Measurements from ENCODE around the gene SKP1. TPM values are rescaled to one million over a fixed set of nuclear protein-coding genes. Genes with fewer than 3 reads are reported as not detected.

The SKP1 gene
- total RNA-seq, 1 experiment from 2014 or later: 411 TPM

DNA sequence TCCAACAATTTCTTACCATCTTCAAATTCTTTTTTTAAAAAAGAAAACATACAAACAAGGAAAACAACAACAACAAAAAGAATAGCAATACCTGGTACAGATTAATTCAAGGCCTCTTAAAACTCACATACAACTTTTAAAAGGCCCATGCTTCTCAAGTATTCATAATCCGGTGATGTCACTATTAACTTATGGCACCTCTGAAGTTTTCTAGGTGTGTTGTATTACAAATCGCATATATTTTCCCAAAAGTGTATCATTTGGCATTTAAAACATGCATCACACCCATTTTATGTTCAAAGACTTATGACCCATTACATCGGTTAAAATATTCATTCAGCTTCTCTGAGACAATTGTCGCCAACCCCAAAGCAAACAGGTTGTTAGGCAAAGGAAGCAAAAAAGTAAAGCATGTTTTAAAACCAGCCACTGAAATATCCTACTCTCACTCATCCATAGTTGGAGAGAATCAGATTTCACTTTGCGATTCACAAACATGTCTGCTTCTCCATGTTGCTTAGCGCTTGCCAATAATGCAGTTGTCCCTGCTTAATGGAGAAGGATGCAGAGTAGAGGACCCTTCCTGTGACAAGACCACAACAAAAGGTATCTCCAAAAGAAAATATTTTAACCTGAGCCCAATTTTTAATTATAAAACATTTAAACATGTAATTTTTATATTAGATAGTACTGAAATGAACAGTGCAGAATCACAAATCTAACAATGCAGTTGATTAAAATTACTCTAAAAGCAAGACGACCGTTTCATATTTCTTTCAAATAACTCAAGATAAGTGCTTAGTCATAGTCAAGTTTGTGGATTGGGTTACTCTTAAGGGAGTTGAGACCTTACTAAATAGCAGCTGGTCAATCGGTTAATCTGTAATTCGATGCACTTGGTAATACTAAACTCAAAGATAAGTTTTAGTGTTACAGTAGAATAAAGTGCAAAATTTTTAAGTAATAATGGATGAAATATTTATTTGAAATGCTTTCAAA lies 1.6 kb downstream of the SKP1 start:
- peak overlapping the region; percentile 97 for H3K4me3 Mint-ChIP-seq (ENCODE audit: low read depth, unreplicated experiment)
- H3K4me1 Mint-ChIP-seq (ENCODE audit: low read depth, unreplicated experiment): peaks cover 32% of the 10 kb centered on the region
- intact Hi-C loops (cut with micrococcal nuclease; ENCODE audit: unreplicated experiment): no loop called here
- no peaks in the 10 kb centered on the region for H3K9me3 Mint-ChIP-seq (ENCODE audit: low read depth, unreplicated experiment)
- H3K27ac Mint-ChIP-seq (ENCODE audit: unreplicated experiment): peak overlapping the region; percentile 98
- BruUV-seq (replicated peaks): TSS peak; percentile 41
- no peak for DNase-seq
- TF ChIP-seq, protein P1, sequence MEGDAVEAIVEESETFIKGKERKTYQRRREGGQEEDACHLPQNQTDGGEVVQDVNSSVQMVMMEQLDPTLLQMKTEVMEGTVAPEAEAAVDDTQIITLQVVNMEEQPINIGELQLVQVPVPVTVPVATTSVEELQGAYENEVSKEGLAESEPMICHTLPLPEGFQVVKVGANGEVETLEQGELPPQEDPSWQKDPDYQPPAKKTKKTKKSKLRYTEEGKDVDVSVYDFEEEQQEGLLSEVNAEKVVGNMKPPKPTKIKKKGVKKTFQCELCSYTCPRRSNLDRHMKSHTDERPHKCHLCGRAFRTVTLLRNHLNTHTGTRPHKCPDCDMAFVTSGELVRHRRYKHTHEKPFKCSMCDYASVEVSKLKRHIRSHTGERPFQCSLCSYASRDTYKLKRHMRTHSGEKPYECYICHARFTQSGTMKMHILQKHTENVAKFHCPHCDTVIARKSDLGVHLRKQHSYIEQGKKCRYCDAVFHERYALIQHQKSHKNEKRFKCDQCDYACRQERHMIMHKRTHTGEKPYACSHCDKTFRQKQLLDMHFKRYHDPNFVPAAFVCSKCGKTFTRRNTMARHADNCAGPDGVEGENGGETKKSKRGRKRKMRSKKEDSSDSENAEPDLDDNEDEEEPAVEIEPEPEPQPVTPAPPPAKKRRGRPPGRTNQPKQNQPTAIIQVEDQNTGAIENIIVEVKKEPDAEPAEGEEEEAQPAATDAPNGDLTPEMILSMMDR (IDR thresholded peaks at IDR 0.05; ENCODE audit: unreplicated experiment): no peak
- peaks cover 78% of the 10 kb centered on the region for H3K36me3 Mint-ChIP-seq (ENCODE audit: insufficient read depth, unreplicated experiment)
- CTCF ChIA-PET: interaction anchor here (1.4 kb wide), 1 partner anchor 51 kb away, joined by 6 read pairs; the partner anchor contains the start of gene PPP2CA
- no peaks in the 10 kb centered on the region for H3K27me3 Mint-ChIP-seq (ENCODE audit: unreplicated experiment)

DNA sequence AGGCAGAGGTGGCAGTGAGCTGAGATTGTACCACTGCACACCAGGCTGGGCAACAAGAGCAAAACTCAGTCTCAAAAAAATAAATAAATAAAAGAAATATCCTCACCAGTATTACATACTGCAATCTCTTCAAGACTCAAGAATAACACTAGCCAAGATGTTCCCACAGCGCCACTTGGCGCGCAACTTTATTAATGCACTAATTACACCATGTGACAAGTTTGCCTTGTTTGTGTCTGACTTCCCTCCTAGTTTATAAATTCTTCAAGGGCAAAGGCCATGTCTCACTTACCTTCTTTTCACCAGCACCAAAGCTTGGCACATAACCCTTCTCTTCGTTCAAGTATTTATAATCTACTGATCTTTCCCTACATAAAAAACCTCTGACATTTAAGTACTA lies 4.8 kb downstream of the SKP1 start:
- Mint-ChIP-seq H3K4me3 (ENCODE audit: low read depth, unreplicated experiment) (no peak overlapping the region), H3K36me3 (ENCODE audit: insufficient read depth, unreplicated experiment) (peaks cover 86% of the 10 kb centered on the region), H3K27me3 (ENCODE audit: unreplicated experiment) (no peaks in the 10 kb centered on the region), H3K4me1 (ENCODE audit: low read depth, unreplicated experiment) (peaks cover 23% of the 10 kb centered on the region), H3K27ac (ENCODE audit: unreplicated experiment) (no peak overlapping the region), H3K9me3 (ENCODE audit: low read depth, unreplicated experiment) (no peaks in the 10 kb centered on the region)
- intact Hi-C loops (cut with micrococcal nuclease; ENCODE audit: unreplicated experiment): no loop called here
- TF ChIP-seq, protein P1 (IDR thresholded peaks at IDR 0.05; ENCODE audit: unreplicated experiment): no peak
- DNase-seq: no peak
- CTCF ChIA-PET: no interaction called here
- BruUV-seq (replicated peaks): no TSS peak

DNA sequence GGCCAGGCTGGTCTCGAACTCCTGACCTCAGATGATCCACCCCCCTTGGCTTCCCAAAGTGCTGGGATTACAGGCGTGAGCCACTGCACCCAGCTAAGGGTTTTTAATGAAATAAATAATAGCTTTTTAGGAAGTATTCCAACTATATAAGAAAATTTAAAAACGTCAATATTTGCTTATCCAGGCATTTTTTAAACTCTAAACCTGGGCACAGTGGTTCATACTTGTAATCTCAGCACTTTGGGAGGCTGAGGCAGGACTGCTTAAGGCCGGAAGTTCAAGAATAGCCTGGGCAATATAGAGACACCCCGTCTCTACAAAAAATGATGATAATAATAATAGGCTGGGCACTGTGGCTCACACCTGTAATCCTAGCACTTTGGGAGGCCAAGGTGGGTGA lies 14.2 kb downstream of the SKP1 start:
- intact Hi-C loops (cut with micrococcal nuclease; ENCODE audit: unreplicated experiment): no loop called here
- no peak for DNase-seq
- no peak overlapping the region for H3K4me3 Mint-ChIP-seq (ENCODE audit: low read depth, unreplicated experiment)
- BruUV-seq (replicated peaks): no TSS peak
- no peaks in the 10 kb centered on the region for H3K4me1 Mint-ChIP-seq (ENCODE audit: low read depth, unreplicated experiment)
- H3K36me3 Mint-ChIP-seq (ENCODE audit: insufficient read depth, unreplicated experiment): peaks cover 73% of the 10 kb centered on the region
- no peaks in the 10 kb centered on the region for H3K27me3 Mint-ChIP-seq (ENCODE audit: unreplicated experiment)
- H3K27ac Mint-ChIP-seq (ENCODE audit: unreplicated experiment): no peak overlapping the region
- TF ChIP-seq, protein P1 (IDR thresholded peaks at IDR 0.05; ENCODE audit: unreplicated experiment): no peak
- CTCF ChIA-PET: interaction anchor here (0.6 kb wide), 1 partner anchor 141 kb away, joined by 7 read pairs; no protein-coding TSS in a partner anchor
- no peaks in the 10 kb centered on the region for H3K9me3 Mint-ChIP-seq (ENCODE audit: low read depth, unreplicated experiment)

DNA sequence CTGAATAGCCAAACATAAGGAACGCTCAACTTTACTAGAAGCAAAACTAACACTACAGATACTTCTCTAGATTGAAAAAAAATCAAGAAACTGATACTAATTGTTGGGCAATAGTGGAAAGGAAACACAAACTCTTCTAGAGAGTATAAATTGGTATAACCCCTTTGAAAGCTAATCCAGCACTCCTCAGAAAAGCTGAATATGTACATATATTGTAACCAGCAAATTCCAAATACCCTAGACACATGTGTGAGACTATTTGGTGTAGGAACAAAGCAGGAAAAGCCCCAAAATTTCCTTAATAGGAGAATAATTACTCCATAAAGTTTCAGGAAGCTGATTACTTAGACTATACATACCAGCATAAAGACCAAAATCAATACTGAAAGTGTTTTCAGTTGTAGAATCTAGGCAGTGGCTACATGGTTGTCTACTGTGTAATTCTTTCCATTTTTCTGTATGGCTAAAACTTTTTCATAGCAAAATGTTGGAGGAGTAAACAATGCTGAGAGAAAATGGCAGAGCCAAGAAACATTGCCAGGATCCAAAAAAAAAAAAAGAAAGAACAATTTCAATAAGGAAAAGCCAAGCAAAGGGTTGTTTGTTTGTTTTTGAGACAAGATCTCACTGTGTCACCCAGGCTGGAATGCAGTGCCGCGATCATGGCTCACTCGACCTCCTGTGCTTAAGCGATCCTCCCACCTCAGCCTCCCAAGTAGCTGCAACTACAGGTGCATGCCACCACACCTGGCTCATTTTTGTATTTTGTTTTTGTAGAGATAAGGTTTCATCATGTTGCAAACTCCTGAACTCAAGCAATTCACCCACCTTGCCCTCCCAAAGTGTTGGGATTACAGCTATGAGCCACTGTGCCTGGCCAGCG lies 15.0 kb downstream of the SKP1 start:
- no TSS peak for BruUV-seq (replicated peaks)
- CTCF ChIA-PET: no interaction called here

More for the DNA sequence above, 15.0 kb downstream of the SKP1 start:
- Mint-ChIP-seq H3K36me3 (ENCODE audit: insufficient read depth, unreplicated experiment) (peaks cover 67% of the 10 kb centered on the region), H3K27ac (ENCODE audit: unreplicated experiment) (no peak overlapping the region), H3K4me1 (ENCODE audit: low read depth, unreplicated experiment) (no peaks in the 10 kb centered on the region), H3K9me3 (ENCODE audit: low read depth, unreplicated experiment) (no peaks in the 10 kb centered on the region), H3K4me3 (ENCODE audit: low read depth, unreplicated experiment) (no peak overlapping the region), H3K27me3 (ENCODE audit: unreplicated experiment) (no peaks in the 10 kb centered on the region)
- no peak for DNase-seq
- TF ChIP-seq, protein P1 (IDR thresholded peaks at IDR 0.05; ENCODE audit: unreplicated experiment): no peak
- intact Hi-C loops (cut with micrococcal nuclease; ENCODE audit: unreplicated experiment): no loop called here

All from Calu3 (cell line).